ENCODE results near the gene CCR1.
"Not testable (repeated sequence)": the region's sequence is repeated elsewhere in the genome, so short reads cannot be mapped to it uniquely, and the experiment has no call there.

CCR1 gene

DNA sequence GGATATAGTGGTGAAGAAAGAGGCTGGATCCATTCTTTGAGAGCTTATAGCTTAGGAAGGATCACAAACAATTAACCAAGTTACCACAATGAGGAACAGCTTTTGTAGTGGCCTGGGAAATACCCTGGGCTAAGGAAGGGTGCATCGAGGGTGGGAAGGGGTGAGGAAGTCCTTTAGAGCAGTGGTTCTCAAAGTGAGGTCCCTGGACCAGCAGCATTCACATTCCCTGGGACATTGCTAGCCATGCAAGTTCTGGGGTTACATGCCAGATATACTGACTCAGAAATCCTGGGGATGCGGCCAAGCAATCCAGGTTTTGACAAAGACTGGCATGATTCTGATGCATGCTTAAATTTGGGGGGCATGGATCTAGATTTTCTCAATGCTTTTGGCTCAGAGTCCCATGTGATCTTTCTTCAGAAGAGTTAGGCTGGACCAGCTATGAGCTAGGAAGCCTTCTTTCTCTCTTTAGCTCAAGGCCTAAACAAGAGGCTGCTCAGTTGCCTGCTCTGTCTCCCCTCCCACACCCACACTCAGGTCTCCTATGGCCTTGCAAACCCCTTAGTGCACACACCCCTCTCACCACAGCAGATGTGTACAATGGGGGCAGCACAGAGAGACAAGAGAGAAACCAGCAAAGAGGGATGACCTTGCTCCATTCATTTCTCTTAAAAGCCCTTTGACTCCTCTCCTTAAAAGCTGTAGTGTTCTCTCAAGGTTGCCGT, 1.8 kb upstream of the CCR1 start:
- DNase-seq: no peak

DNA sequence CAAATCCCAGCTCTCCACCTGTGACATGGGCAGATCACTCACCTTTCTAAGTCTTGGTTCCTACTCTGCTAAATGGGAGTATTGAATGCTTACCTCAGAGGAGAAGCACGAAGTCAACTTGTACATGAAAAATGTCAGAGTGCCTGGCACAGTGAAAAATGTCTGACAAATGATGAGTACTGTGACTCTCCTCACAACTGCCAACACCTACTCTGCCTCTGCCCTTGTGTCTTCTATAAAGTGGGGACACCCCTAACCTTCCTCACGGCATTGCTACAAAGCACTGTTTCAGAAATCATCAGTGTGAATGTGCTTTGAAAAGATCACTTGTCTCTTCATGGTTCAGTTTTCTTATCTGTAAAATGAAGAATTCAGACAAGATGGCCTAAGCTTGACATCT, 940 bp upstream of the CCR1 start:
- no peak for DNase-seq

DNA sequence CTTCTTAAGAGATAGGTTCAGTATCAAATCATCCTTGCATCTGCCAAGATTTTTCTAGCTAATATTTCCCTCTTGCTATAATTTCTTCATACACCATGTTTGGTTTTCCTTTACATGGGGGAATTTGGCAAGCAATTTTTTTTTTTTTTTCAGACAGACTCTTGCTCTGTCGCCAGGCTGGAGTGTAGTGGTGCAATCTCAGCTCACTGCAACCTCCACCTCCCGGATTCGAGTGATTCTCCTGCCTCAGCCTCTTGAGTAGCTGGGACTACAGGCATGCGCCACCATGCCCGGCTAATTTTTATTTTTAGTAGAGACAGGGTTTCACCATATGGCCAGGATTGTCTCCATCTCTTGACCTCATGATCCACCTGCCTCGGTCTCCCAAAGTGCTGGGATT, 599 bp downstream of the CCR1 start:
- not testable (repeated sequence) for DNase-seq

- no peak for DNase-seq
Measured at GRCh38 chr3:46206282-46207015, 1.7 kb downstream of the CCR1 start.

DNA sequence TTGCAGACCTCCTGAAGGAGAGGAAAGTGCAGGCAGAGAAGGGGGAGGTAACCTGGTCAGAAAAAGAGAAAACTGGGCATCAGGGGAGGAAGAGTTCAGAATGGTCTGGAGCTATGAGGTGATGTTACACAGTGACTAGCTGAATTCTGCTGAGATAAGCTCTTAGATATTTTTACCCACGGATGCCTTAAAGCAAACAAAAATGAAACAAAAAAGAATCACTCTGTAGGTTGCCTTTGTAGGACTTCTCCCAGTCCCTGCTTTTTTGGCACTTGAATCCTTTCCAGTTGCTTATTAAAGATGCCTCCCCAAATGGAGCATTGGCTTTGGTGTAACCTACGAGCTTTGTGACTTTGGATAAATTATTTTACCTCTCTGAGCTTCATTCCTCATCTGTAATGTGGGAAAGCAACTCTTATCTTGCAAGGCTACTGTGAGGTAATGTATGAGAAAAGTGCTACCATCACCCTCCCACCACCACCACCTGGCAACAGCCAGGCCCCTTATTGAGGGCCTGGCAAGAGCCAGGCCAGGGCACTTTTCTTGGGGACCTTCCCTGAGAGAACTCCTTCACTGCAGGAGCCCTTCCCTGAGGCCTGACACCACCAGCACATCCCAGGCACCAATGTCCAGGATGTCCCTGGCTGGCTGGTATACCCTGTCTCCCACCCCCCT, 2.7 kb downstream of the CCR1 start:
- no peak for DNase-seq

DNA sequence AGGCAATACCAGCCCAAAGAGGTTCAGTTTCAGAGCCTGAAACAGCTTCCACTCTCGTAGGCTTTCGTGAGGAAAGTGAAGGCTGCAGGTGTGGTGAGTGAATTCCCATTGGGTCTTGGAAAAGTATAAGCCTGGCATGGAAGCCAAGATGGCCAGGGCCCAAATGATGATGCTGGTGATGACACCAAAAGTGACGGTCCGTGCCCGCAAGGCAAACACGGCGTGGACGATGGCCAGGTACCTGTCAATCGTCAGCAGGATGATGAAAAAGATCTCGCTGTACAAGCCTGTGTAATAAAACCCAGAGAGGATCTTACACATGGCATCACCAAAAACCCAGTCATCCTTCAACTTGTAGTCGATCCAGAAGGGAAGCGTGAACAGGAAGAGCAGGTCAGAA, 4.4 kb downstream of the CCR1 start:
- DNase-seq: no peak

DNA sequence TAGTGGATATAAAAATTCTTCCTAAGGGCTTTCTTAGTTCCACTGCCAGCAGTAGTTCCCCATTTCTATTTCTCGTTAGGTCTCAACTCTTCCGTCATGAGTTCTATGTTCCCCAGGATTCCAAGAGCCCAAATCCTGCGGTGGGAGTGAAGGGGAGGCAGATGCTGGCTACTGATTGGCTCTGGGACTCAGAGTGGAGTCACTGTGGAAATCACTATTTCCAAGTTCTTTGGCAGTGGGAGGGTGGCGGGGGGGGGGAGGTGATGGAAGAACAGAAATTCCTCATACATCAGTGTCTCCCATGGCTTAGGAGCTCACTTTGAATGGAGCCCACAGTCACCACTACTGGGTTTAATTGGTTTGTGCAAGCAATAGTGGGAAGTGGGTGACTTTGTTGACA, 5.6 kb downstream of the CCR1 start:
- DNase-seq: no peak

GRCh38 chr3:46200790-46201189, 7.3 kb downstream of the CCR1 start:
- DNase-seq: no peak

GRCh38 chr3:46200211-46200610, 7.9 kb downstream of the CCR1 start:
- DNase-seq: no peak

DNA sequence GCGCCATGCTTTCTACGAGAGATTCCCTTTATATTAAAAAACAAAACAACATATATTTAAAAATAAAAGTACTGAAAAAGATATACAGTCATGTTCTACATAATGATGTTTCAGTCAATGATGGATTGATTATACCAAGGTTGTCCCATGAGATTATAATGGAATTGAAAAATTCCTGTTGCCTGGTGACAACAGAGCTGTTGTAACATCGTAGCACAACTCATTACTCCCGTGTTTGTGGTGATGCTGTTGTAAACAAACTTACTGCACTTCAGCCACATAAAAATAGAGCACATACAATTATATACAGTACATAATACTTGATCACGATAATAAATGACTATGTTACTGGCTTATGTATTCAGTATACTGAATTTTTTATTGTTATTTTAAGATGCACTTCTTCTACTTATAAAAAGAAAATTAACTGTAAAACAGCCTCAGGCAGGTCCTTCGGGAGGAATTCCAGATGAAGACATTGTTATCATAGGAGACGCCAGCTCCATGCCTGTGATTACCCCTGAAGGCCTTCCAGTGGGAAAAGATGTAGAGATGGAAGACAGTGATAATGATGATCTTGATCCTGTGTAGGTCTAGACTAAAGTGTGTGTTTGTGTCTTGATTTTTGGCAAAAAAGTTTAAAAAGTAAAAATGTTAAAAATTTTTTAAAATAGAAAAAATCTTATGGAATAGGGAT, 11.7 kb downstream of the CCR1 start:
- no peak for DNase-seq

DNA sequence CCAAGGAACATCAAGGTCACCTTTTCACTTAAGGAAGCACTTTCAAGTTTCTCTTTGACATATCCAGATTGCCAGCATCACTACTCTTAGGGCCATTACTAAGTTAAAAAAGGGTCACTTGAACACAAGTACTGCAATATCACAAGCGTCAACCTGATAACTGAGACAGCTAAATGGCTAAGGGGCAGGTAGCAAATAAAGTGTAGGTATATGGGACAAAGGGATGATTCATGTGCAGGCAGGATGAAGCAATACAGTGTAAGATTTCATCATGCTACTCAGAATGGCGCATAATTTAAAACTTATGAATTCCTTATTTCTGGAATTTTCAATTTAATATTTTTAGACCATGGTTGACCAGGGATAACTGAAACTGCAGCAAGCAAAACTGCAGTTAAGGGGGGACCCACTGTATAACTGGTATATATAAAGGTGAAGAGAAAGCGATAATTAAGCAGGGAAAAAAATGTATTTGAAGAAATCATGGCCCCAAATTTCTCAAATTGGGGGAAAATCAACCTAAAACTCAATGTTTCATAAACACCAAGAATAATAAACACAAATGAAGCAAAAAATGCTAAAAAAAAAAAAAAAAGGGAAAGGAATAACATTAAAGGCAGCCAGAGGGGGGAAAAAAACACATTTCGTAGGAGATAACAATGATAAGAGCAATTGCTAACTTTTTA, 13.1 kb downstream of the CCR1 start:
- no peak for DNase-seq

DNA sequence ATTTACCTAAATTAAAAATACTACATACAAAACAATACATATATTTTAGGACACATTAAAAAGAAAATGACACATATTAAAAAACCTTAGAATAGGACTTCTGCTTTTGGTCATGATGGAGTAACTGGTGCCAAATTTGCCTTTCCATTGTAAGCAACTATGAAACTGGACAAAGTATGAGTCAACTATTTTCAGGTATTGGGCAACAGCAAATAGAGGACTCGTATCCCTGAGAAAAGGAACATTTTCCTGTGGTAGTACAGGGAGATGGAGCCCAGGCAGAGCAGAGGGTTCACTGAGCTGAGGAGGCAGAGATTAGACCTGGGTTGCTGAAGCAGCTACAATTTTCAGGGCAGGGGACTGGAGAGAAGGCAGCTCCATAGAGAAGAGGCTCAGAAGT, 14.7 kb downstream of the CCR1 start:
- DNase-seq: no peak

DNA sequence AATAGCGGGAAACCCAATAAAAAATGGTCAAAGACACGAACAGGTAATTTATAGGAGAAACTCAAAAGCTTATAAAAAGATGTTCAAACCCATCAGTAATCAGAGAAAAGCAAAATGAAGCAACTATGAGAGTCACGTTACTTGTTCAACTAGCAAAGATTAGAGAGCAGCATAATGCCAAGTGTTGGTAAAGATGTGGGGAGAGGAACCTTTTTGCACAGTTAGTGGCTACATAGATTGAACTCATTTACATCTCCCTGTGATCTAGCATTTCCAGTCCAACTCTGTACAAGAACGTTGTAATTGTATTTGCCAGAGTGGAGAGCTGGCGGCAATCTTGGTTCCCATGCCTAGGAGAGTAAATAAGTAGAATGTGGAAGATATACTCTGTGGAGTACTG, 15.2 kb downstream of the CCR1 start:
- no peak for DNase-seq

DNA sequence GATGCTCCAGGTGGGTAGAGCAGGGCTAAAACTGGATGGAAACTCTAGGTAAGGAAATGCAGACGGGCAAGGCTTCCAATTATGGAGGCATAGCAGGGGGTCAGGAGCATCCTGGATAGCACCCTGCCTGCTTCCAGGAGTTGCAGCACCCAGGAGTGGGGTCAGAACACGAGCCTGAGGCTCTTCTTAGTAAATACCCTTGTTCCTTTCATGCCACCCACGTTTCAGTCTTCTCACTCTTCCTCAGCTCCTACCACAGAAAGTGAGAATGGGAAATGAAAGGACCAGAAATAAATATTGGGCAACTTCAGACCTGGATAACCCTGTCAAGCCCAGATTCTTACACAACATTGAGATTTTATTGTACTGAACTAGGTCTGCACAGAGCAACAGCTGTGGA, 16.4 kb downstream of the CCR1 start:
- DNase-seq: no peak

- DNase-seq: no peak
Measured at GRCh38 chr3:46188708-46189107, 19.4 kb downstream of the CCR1 start.

DNA sequence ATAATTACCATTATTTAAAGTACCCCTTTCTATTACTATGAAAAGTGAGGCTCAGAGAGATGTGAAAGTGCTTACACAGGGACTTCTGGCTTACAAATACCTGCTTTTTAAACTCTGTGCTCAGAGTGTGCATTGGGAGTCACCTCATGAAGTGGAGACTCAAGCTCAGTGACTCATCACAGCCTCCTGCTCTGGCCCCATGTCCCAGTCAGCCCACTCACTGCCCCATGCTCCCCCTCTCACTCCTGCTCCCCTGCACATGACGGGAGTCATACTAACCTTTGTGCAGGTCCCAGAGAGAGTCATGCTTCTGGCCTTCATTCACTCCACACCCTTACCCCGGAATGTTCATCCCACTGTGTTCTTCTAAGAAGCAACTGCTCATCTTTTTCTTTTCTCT, 20.2 kb downstream of the CCR1 start:
- no peak for DNase-seq

GRCh38 chr3:46187341-46187700, 20.8 kb downstream of the CCR1 start:
- no peak for DNase-seq

DNA sequence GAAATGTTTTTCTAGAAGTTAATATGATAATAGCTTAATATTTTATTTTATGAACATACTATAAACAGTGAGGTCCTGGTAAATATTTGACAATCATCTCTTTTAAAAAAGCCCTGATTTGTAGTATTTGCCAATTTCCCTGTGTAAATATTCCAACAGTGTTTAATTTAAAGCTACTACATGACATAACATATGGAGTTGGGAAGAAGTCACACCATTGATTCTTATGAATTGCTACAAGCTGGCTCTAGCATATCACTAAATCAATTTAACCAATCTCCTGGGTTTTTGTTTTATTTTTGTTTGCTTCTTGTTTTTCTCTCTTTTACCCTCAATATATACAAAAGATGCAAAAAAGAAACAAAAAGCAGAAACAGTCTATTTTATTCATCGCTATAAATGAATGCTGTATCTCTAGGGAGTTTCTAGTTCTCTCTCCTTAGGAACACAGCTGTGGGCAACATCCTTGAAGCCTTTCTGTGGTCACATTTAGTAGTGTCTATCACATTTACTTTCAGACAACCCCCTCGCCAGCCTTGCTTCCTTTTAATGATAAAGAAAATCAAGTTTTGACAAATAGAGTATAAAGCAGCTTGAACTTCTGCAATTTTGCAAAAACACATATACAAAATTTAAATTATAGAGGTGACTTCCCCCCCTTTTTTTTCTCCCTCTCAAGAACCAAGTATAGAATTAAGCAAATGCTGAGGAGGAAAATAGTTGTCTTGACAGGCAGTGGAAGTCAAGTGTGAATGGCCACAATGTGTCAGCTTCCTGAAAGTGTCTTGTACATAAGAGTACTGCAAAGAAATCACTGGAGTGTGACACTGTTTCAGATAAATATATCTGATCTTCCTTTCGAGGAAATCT, 21.4 kb downstream of the CCR1 start:
- DNase-seq: no peak

GRCh38 chr3:46184469-46184868, 23.6 kb downstream of the CCR1 start:
- DNase-seq: no peak

GRCh38 chr3:46183330-46183729, 24.8 kb downstream of the CCR1 start:
- no peak for DNase-seq

GRCh38 chr3:46168583-46169345, 39.3 kb downstream of the CCR1 start:
- DNase-seq: no peak

All from activated effector memory CD4-positive, alpha-beta T cell treated with Interleukin-2 at 50 U/mL for 16 hours (primary cell).